Hepatocyte (in vitro differentiated cells): ENCODE results near the gene FSCN2. TPM values are rescaled to one million over a fixed set of nuclear protein-coding genes. Genes with fewer than 3 reads are reported as not detected.

Experiments
- DNase-seq: peaks from one replicate; pipeline ENCODE4 v3.0.0-alpha.2; 2016; ENCODE audit warnings: low spot score
- H2AFZ ChIP-seq: fragments of 200-600 bp; sonication (generic); 2 replicates; pipeline ENCODE4 v1.6.0; 2016; ENCODE audit warnings: antibody characterized with exemption, mild to moderate bottlenecking
- H3K27ac ChIP-seq: fragments of 200-600 bp; sonication (generic); 2 replicates; pipeline ENCODE4 v1.5.1; 2016; ENCODE audit warnings: mild to moderate bottlenecking
- H3K27me3 ChIP-seq: fragments of 200-600 bp; sonication (generic); 2 replicates; pipeline ENCODE4 v1.6.1; 2016
- H3K36me3 ChIP-seq: fragments of 200-600 bp; sonication (generic); replicated peaks from 2 replicates; pipeline ENCODE4 v1.5.1; 2016; ENCODE audit warnings: low read depth; ENCODE audit not compliant: insufficient read depth
- H3K4me1 ChIP-seq: fragments of 200-600 bp; sonication (generic); 2 replicates; pipeline ENCODE4 v1.5.1; 2016; ENCODE audit warnings: mild to moderate bottlenecking, moderate library complexity; ENCODE audit not compliant: insufficient read depth
- H3K4me2 ChIP-seq: fragments of 200-600 bp; sonication (generic); 2 replicates; pipeline ENCODE4 v1.6.0; 2016
- H3K4me3 ChIP-seq: fragments of 200-600 bp; sonication (generic); 2 replicates; pipeline ENCODE4 v1.5.1; 2016; ENCODE audit warnings: mild to moderate bottlenecking
- H3K79me2 ChIP-seq: fragments of 200-600 bp; sonication (generic); 2 replicates; pipeline ENCODE4 v1.6.0; 2017; ENCODE audit warnings: mild to moderate bottlenecking
- H3K9me2 ChIP-seq: fragments of 200-600 bp; sonication (generic); replicated peaks from 2 replicates; pipeline ENCODE4 v1.6.0; 2017; ENCODE audit warnings: mild to moderate bottlenecking; ENCODE audit not compliant: insufficient read depth
- H3K9me3 ChIP-seq: fragments of 200-600 bp; sonication (generic); 2 replicates; pipeline ENCODE4 v1.5.1; 2016; ENCODE audit warnings: low read depth, mild to moderate bottlenecking
- H4K20me1 ChIP-seq: fragments of 200-600 bp; sonication (generic); 2 replicates; pipeline ENCODE4 v1.6.0; 2016; ENCODE audit warnings: mild to moderate bottlenecking; ENCODE audit not compliant: insufficient read depth, poor library complexity, severe bottlenecking
- CTCF ChIP-seq: fragments of 200-600 bp; sonication (generic); IDR thresholded peaks from 2 replicates; pipeline ENCODE4 v1.5.1; 2016; ENCODE audit warnings: antibody characterized with exemption, mild to moderate bottlenecking; ENCODE audit not compliant: poor library complexity
- EZH2 ChIP-seq: fragments of 200-600 bp; sonication (generic); IDR thresholded peaks from 2 replicates; pipeline ENCODE4 v1.6.1; 2016; ENCODE audit warnings: antibody characterized with exemption, mild to moderate bottlenecking, borderline replicate concordance
- EZH2phosphoT487 ChIP-seq: fragments of 200-600 bp; sonication (generic); IDR thresholded peaks from one replicate; pipeline ENCODE4 v1.6.1; 2018; ENCODE audit warnings: antibody characterized with exemption, mild to moderate bottlenecking, low read depth, moderate library complexity; ENCODE audit not compliant: unreplicated experiment, severe bottlenecking
- WGBS: methylation state at CpG from one replicate; pipeline ENCODE4 v1.1.6; 2016; ENCODE audit warnings: low lambda C conversion rate; ENCODE audit errors: missing lambda C conversion rate; 5-methylcytosine and 5-hydroxymethylcytosine counted together
- polyA plus RNA-seq: library from polyadenylated mRNA; unstranded; fragments of >200 nt; fragmentation: Nextera tagmentation; extraction: Ambion mirVana; gene quantifications from 2 replicates; pipeline ENCODE4 v1.2.1, GENCODE V29; 2016
- total RNA-seq: library from RNA; depleted of rRNA; stranded (reverse); fragments of >200 nt; gene quantifications from 2 replicates; pipeline ENCODE4 v1.2.3, GENCODE V29; 2014

The FSCN2 gene
- total and polyA plus RNA-seq, 2 experiments from 2014 or later = 0.40 to 3.7 TPM

DNA sequence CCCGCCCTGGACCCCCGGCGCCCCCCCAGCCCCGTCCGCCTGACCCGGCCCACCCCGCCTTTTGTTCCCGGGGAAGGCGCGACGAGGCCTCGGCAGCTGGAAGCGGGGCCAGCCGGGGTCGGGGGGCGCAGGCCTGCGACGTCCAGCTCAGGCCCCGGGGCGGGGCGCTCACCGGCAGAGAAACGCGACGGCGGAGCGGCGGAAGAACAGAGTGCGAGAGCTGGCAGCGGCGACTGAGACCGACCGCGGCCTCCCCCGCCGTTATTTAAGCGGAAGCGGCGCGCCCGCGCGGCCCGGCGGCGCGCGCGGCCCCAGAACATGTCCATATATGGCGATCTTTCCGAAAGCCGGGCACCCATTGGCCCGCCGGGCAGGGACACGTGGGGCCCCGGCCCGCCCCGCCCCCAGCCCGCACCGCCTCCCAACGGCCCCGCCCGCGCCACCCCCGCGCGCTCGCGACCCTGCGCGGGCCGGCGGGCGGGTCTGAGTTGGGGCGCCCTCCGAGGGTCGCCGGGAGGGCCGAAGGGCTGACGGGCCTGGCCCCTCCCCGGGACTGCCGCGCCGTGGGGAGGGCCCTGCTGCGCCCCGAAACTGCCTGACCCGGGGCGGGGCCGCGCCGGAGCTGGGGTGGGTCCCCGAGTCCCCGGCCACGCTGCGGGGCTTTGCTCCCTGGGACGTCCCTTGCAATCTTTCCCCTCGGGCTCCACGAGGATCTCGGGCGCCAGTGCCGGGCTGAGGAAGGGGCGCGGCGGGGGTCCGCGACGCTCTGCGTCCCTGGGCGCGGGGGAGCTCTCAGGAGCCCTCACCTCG lies 15.4 kb upstream of the FSCN2 start, which contains the start of gene ACTG1:
ACTG1 (minus strand) TSS at position 238 of the 810 bp plus-strand sequence. CDS start 445 bp downstream, outside the sequence.
- H3K79me2 ChIP-seq = peaks cover 77% of the 10 kb centered on the region
- H3K9me2 ChIP-seq = no peaks in the 10 kb centered on the region
- H3K27me3 ChIP-seq = no peaks in the 10 kb centered on the region
- TF ChIP-seq EZH2phosphoT487 = no peak
- no peak for TF ChIP-seq EZH2
- no peak for TF ChIP-seq CTCF
- H3K9me3 ChIP-seq = no peaks in the 10 kb centered on the region
- H3K4me2 ChIP-seq = peak within 1 kb of the TSS; percentile 100
- peaks cover 59% of the 10 kb centered on the region for H4K20me1 ChIP-seq
- H3K27ac ChIP-seq = peak within 1 kb of the TSS; percentile 100
- H2AFZ ChIP-seq = peak within 1 kb of the TSS; percentile 31
- H3K4me1 ChIP-seq = peaks cover 33% of the 10 kb centered on the region
- 1% methylated on average over 42 of the region's 111 CpGs for WGBS
- DNase-seq = peak; percentile 97
- H3K4me3 ChIP-seq = peak within 1 kb of the TSS; percentile 91
- H3K36me3 ChIP-seq = peaks cover 9% of the 10 kb centered on the region

GRCh38 chr17:81513372-81513752 lies 14.8 kb upstream of the FSCN2 start:
- WGBS = 2% methylated on average over 20 of the region's 23 CpGs
- Histone ChIP-seq H3K4me3 (peak overlapping the region; percentile 83), H3K27ac (peak overlapping the region; percentile 100), H3K9me3 (no peaks in the 10 kb centered on the region), H3K4me1 (peaks cover 36% of the 10 kb centered on the region), H3K4me2 (peak overlapping the region; percentile 100), H3K79me2 (peaks cover 79% of the 10 kb centered on the region), H2AFZ (peak overlapping the region; percentile 31), H4K20me1 (peaks cover 55% of the 10 kb centered on the region), H3K9me2 (no peaks in the 10 kb centered on the region), H3K36me3 (peaks cover 9% of the 10 kb centered on the region), H3K27me3 (no peaks in the 10 kb centered on the region)
- peak; percentile 82 for DNase-seq
- TF ChIP-seq EZH2 (no peak), CTCF (no peak), EZH2phosphoT487 (no peak)

DNA sequence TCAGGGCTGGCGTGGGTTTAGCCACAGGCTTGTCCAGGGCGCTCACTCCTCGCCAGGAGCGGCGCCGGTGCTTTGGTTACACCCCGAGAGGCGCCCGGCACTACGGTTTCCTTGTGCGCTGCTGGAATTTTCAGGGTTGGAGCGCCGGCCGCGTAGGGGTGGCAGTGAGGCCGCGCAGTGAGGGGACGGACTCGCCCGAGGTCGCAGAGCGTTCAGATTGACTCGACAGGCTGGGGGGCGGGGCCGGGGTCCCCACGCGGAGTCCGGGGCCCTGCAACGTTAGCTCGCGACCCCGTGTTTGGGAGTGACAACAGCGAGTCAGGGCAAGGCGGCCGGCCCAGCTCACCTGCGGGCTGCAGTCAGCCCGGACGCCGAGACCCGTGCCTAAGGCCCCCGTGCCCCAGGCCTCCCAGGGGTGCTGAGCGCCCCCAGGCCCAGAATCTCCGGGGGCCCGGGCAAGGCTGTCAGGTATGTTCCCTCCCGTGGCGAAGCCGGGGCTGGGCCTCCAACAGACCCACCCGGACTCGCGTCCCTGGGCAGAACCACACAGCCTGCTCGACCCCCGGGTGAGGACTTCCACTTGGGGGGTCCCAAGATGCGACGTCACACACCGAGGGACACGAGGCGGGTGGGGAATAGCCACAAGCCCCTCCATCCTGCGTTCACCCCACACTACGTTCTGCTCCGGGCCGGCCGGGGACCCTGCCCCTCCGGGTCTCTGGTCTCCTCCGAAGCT lies 14.3 kb upstream of the FSCN2 start:
- Histone ChIP-seq H4K20me1 (peaks cover 52% of the 10 kb centered on the region), H3K9me3 (no peaks in the 10 kb centered on the region), H3K9me2 (no peaks in the 10 kb centered on the region), H3K36me3 (peaks cover 9% of the 10 kb centered on the region), H3K27ac (peak overlapping the region; percentile 100), H3K27me3 (peaks cover under 1% of the 10 kb centered on the region), H2AFZ (peak overlapping the region; percentile 31), H3K4me2 (peak overlapping the region; percentile 100), H3K4me3 (peak overlapping the region; percentile 83), H3K4me1 (peaks cover 39% of the 10 kb centered on the region), H3K79me2 (peaks cover 74% of the 10 kb centered on the region)
- 1% methylated on average over 49 of the region's 64 CpGs for WGBS
- peak; percentile 90 for DNase-seq
- no peak for TF ChIP-seq CTCF
